ENCODE data around the gene AGXT. TPM values are rescaled to one million over a fixed set of nuclear protein-coding genes. Genes with fewer than 3 reads are reported as not detected.

Gene AGXT
- total RNA-seq, 1 donor from 2014 or later: not detected

DNA sequence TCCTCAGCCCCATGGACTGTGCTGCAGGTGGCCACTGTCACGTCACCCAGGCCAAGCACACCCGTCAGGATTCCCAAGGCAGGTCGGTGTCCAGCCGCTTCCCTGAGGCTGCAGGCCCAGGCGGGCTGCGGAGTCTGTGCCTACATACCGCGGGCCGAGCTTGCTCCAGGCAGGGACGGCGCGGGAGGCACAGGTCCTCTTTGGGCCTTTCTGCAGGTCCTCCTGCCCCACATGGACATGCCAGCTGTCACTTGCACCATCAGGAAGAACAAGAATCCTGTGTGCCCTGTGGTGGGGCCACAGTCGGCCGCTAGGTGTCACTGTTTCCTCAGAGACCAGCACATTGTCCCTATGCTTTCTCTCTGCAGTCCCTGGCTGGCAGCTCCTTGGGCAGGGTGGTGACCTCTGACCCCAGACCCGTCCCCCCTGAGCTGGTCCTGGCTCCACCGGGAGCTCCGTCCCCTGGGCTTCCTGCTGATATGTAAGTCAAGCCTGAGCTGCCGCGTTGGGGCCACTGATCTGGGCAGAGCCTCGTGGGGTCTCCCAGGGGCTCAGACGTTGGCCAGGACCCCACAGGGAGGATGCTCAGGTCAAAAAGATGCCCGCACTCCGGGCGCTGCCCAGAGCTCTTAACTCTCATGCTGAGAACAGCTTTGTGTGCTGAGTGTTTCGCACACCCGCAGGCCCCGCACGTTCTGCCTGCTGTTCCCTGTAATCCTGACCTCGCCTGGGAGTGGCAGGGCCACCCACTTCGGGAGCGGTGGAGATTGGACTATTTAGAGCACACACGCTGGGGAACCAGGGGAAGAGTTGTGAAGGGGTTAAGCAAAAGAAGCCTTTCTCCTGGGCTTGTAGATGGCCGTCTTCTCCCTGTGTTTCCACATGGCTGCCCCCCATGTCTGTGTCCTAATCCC lies 17.3 kb upstream of the AGXT start:
- no peak overlapping the region for H3K27ac Mint-ChIP-seq (ENCODE audit: unreplicated experiment)
- no peaks in the 10 kb centered on the region for H3K4me1 Mint-ChIP-seq
- H3K27me3 Mint-ChIP-seq (ENCODE audit: low read depth): peaks cover 2% of the 10 kb centered on the region
- H3K4me3 Mint-ChIP-seq: no peak overlapping the region
- TF ChIP-seq, protein P1, sequence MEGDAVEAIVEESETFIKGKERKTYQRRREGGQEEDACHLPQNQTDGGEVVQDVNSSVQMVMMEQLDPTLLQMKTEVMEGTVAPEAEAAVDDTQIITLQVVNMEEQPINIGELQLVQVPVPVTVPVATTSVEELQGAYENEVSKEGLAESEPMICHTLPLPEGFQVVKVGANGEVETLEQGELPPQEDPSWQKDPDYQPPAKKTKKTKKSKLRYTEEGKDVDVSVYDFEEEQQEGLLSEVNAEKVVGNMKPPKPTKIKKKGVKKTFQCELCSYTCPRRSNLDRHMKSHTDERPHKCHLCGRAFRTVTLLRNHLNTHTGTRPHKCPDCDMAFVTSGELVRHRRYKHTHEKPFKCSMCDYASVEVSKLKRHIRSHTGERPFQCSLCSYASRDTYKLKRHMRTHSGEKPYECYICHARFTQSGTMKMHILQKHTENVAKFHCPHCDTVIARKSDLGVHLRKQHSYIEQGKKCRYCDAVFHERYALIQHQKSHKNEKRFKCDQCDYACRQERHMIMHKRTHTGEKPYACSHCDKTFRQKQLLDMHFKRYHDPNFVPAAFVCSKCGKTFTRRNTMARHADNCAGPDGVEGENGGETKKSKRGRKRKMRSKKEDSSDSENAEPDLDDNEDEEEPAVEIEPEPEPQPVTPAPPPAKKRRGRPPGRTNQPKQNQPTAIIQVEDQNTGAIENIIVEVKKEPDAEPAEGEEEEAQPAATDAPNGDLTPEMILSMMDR (conservative IDR thresholded peaks at IDR 0.05): peak; percentile 96
- no peaks in the 10 kb centered on the region for H3K9me3 Mint-ChIP-seq
- H3K36me3 Mint-ChIP-seq (ENCODE audit: low read depth): no peaks in the 10 kb centered on the region
- DNase-seq (ENCODE audit: low read depth, low spot score): peak; percentile 97

DNA sequence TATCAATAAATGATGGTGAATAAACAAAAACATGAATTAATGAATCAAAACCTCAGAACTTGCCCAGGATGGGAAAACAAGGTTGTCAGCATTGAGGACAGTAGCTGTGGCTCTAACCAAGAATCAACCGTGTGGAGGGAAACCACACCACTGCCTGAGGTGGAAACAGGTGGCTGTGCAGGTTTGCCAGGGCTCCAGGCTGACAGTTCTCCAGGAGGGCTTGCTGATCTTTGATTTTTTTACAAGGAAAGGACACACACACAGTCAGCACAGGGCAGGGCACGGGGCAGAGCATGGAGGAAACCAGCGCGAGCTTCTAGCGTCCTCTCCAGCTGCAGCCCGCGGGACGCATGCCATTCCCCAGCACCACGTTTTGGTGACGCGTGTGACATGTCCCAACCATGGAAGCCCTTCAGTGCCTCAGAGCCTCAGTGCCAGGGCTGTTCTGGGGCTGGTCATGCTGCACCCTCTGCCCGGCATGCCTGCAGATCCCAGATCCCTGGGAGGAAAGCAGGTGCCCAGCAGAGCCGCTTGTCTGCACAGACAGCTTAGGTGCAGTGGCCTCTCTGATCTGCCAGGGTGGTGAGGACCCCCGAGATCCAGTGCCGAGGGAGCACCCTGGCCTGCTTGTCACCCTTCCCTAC lies 15.8 kb upstream of the AGXT start:
- Mint-ChIP-seq H3K36me3 (ENCODE audit: low read depth) (no peaks in the 10 kb centered on the region), H3K4me1 (no peaks in the 10 kb centered on the region), H3K9me3 (no peaks in the 10 kb centered on the region), H3K27ac (ENCODE audit: unreplicated experiment) (no peak overlapping the region), H3K27me3 (ENCODE audit: low read depth) (peaks cover under 1% of the 10 kb centered on the region), H3K4me3 (no peak overlapping the region)
- TF ChIP-seq, protein P1 (conservative IDR thresholded peaks at IDR 0.05): no peak
- DNase-seq (ENCODE audit: low read depth, low spot score): no peak

DNA sequence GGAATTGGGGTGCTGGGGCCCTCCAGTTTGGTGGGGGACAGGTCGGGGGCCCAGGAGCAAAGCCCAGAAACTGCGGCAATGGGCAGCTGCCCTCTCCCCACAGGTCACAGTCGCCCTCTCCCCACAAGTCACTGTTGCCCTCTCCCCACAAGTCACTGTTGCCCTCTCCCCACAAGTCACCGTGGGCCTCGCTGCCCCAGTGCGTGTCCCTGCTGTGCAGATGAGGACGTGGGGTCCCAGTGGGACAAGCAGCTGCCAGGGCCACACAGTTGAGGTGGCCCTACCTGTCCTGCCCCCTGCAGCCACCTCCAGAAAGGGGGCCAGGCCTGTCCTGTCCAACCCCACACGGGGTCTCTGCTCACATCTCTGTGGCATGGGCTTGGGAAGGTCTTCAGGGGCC lies 13.0 kb upstream of the AGXT start:
- no peaks in the 10 kb centered on the region for H3K27me3 Mint-ChIP-seq (ENCODE audit: low read depth)
- no peak overlapping the region for H3K27ac Mint-ChIP-seq (ENCODE audit: unreplicated experiment)
- H3K9me3 Mint-ChIP-seq: no peaks in the 10 kb centered on the region
- H3K4me3 Mint-ChIP-seq: no peak overlapping the region
- TF ChIP-seq, protein P1 (conservative IDR thresholded peaks at IDR 0.05): no peak
- no peak for DNase-seq (ENCODE audit: low read depth, low spot score)
- H3K4me1 Mint-ChIP-seq: no peaks in the 10 kb centered on the region
- no peaks in the 10 kb centered on the region for H3K36me3 Mint-ChIP-seq (ENCODE audit: low read depth)

DNA sequence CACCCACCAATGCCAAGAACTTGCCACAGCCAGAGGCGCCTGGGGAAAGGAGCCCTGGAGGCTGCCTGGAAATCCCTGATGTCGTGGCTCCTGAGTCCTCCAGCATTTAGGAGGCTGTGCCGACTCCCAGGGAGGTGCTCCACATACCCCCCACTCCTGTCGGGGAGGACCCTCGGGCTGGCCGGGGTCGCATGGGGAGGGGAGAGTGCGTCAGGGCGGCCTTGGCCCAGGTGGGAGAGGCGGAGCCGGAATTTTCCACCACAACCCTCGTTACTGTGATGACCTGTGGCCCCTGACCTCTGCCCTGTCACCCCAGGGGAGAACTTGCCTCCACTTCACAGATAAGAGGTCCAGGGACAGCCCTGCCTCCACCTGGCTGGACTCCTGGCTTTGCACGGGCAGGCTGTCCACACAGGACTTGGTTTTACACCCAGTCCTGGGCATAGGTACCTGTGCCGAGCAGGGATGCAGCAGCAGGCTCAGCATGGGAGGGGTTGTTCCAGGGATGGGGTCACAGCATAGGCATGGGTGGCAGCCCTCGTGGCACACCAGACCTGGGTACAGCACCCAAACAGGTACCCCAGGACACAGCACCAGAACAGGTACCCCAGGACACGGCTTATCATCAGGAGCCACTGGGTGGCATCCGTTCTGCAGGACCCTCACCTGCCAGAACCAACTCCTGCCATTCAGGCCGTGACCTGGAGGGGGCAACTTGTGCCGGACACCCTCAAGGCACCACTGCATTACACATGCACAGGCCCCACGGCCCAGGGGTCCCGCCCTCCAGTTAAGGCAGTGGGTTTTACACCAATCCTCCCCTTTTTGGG lies 12.3 kb upstream of the AGXT start:
- Mint-ChIP-seq H3K4me3 (no peak overlapping the region), H3K36me3 (ENCODE audit: low read depth) (no peaks in the 10 kb centered on the region), H3K4me1 (no peaks in the 10 kb centered on the region), H3K9me3 (no peaks in the 10 kb centered on the region), H3K27ac (ENCODE audit: unreplicated experiment) (no peak overlapping the region), H3K27me3 (ENCODE audit: low read depth) (no peaks in the 10 kb centered on the region)
- TF ChIP-seq, protein P1 (conservative IDR thresholded peaks at IDR 0.05): peak; percentile 19
- no peak for DNase-seq (ENCODE audit: low read depth, low spot score)

All from neural crest cell (in vitro differentiated cells).